K562 (cell line): ENCODE data around the gene SLC1A7. TPM values are rescaled to one million over a fixed set of nuclear protein-coding genes. Genes with fewer than 3 reads are reported as not detected.

Experiments
- ARNT ChIP-seq, 2 experiments: fragments of 450-650 bp; IDR thresholded peaks; 2 replicates each; pipeline ENCODE4 v1.6.1; 2016; ENCODE audit warnings: mild to moderate bottlenecking in 1 of 2
- BCOR ChIP-seq: fragments of 450-650 bp; IDR thresholded peaks from 2 replicates; pipeline ENCODE4 v1.6.1; 2016
- DLX4 ChIP-seq: fragments of 250-450 bp; sonication (Bioruptor Pico); IDR thresholded peaks from 2 replicates; pipeline ENCODE4 v1.6.1; 2021; ENCODE audit warnings: mild to moderate bottlenecking
- ETV5 ChIP-seq: sonication (generic); formaldehyde crosslinking; IDR thresholded peaks from 2 replicates; pipeline ENCODE4 v1.4.0; 2020; ENCODE audit warnings: low read depth, mild to moderate bottlenecking, missing genetic modification reagents
- FOXP4 ChIP-seq: sonication (generic); formaldehyde crosslinking; IDR thresholded peaks from 2 replicates; pipeline ENCODE4 v1.8.0; 2022; ENCODE audit warnings: mild to moderate bottlenecking, missing genetic modification reagents, borderline replicate concordance
- MBD2 ChIP-seq: sonication (generic); IDR thresholded peaks from 2 replicates; pipeline ENCODE4 v1.6.1; 2016; ENCODE audit warnings: low read depth, borderline replicate concordance
- NBN ChIP-seq: fragments of 450-650 bp; IDR thresholded peaks from 2 replicates; pipeline ENCODE4 v1.6.1; 2016; ENCODE audit warnings: low read depth, mild to moderate bottlenecking
- NR2F6 ChIP-seq: fragments of 450-650 bp; formaldehyde crosslinking; IDR thresholded peaks from 2 replicates; pipeline ENCODE4 v1.4.0; 2020; ENCODE audit warnings: mild to moderate bottlenecking
- NR3C1 ChIP-seq: sonication (generic); formaldehyde crosslinking; IDR thresholded peaks from 2 replicates; pipeline ENCODE4 v1.8.1; 2022; ENCODE audit warnings: missing genetic modification reagents
- PATZ1 ChIP-seq: fragments of 250-450 bp; sonication (Bioruptor Pico); IDR thresholded peaks from 2 replicates; pipeline ENCODE4 v1.5.0; 2020; ENCODE audit warnings: mild to moderate bottlenecking, borderline replicate concordance
- STAT6 ChIP-seq: sonication (generic); formaldehyde crosslinking; IDR thresholded peaks from 2 replicates; pipeline ENCODE4 v1.8.1; 2023; ENCODE audit warnings: mild to moderate bottlenecking, missing genetic modification reagents
- ZFP91 ChIP-seq: sonication (generic); formaldehyde crosslinking; IDR thresholded peaks from 2 replicates; pipeline ENCODE4 v1.8.0; 2022; ENCODE audit warnings: mild to moderate bottlenecking, missing genetic modification reagents
- ZNF175 ChIP-seq: fragments of 200-800 bp; sonication (Bioruptor generic); IDR thresholded peaks from 2 replicates; pipeline ENCODE4 v1.6.1; 2016; ENCODE audit warnings: low read depth, mild to moderate bottlenecking, missing genetic modification characterization, missing compliant biosample characterization
- ZNF274 ChIP-seq: IDR thresholded peaks from 2 replicates; pipeline ENCODE4 v1.6.1; 2011; ENCODE audit warnings: low read depth, mild to moderate bottlenecking, low read length, moderate library complexity, borderline replicate concordance
- ZNF644 ChIP-seq: fragments of 200-800 bp; sonication (Bioruptor generic); IDR thresholded peaks from 2 replicates; pipeline ENCODE4 v1.6.1; 2016; ENCODE audit warnings: low read depth, missing genetic modification characterization, missing compliant biosample characterization
- ZNF740 ChIP-seq, 3 experiments: fragments of 200-800 bp in 1 of 3; sonication (Bioruptor generic) in 1 of 3; sonication (generic) in 1 of 3; formaldehyde crosslinking in 1 of 3; IDR thresholded peaks; 2 replicates each; pipeline versions ENCODE4 v1.6.1 to v1.8.0; 2016 to 2022; ENCODE audit warnings: mild to moderate bottlenecking in 2 of 3, missing compliant biosample characterization in 2 of 3, missing genetic modification characterization in 2 of 3, missing genetic modification reagents in 1 of 3
- polyA plus RNA-seq, 8 experiments: library from polyadenylated mRNA; depleted of rRNA in 4 of 8; stranded (reverse) in 5 of 8; unstranded in 3 of 8; fragments of >200 nt; fragmentation: Nextera tagmentation in 2 of 8; fragmentation: Illumina TruSeq in 1 of 8; extraction: Ambion mirVana in 2 of 8; extraction: Trizol in 1 of 8; gene quantifications; 2 replicates each; pipeline versions ENCODE4 v1.2.1 to v1.2.3, GENCODE V29; 2011 to 2014; ENCODE audit warnings: inconsistent platforms in 1 of 8, missing spikeins in 1 of 8
- total RNA-seq, 7 experiments: library from RNA; depleted of rRNA in 6 of 7; stranded (reverse); fragments of >200 nt in 6 of 7; fragmentation: Illumina TruSeq in 2 of 7; extraction: Trizol in 2 of 7; gene quantifications; 2 replicates each; pipeline versions ENCODE4 v1.2.1 to v1.2.3, GENCODE V29; 2011 to 2021; ENCODE audit warnings: low replicate concordance in 1 of 7

SLC1A7 gene
- total and polyA plus RNA-seq, 9 of the 15 experiments (the other 6 are each of a cell fraction or from before 2014, with no cell fraction given), result 0.07 TPM; not detected in 8

- TF ChIP-seq PATZ1 (CRISPR knock-in tag), result no peak
- TF ChIP-seq DLX4 (CRISPR knock-in tag), result no peak
- TF ChIP-seq FOXP4, result no peak
- TF ChIP-seq ZNF175 (CRISPR knock-in tag), result no peak
- 0 out of 2 replicates have a peak, but pooled peaks have one; percentile 54 for TF ChIP-seq ZNF644 (tag)
- TF ChIP-seq NBN, result peak; percentile 64; the same call in 1 of the 2 replicates
- no peak for TF ChIP-seq ZNF274
- TF ChIP-seq ARNT (IDR thresholded peaks at IDR 0.05), result peak in 1 of 2 experiments; percentile 54; a peak in 1 of 4 replicates
- peak; percentile 35 for TF ChIP-seq MBD2
- no peak for TF ChIP-seq ZNF740 (CRISPR knock-in tag; IDR thresholded peaks at IDR 0.05)
- TF ChIP-seq ZNF740 (tag; IDR thresholded peaks at IDR 0.05), result no peak
- no peak for TF ChIP-seq ETV5 (CRISPR knock-in tag)
- no peak for TF ChIP-seq ZFP91
- no peak for TF ChIP-seq NR3C1 (CRISPR knock-in tag)
- no peak for TF ChIP-seq NR2F6 (CRISPR knock-in tag)
- TF ChIP-seq STAT6 (CRISPR knock-in tag), result no peak
- peak; percentile 68; the same call in 1 of the 2 replicates for TF ChIP-seq BCOR
Observed at GRCh38 chr1:53183095-53183990, 40.9 kb upstream of the SLC1A7 start (continued).
